ENCODE data around the gene INPP5A.

INPP5A gene

GRCh38 chr10:132523561-132524442 is 13.8 kb upstream of the INPP5A start:
- no peak overlapping the region for H3K27ac ChIP-seq
- no peak for TF ChIP-seq CTCF (conservative IDR thresholded peaks at IDR 0.05)

- no peak for TF ChIP-seq CTCF (conservative IDR thresholded peaks at IDR 0.05)
- H3K27ac ChIP-seq: no peak overlapping the region
These were observed 12.9 kb upstream of the INPP5A start for GRCh38 chr10:132524443-132525285.

- H3K27ac ChIP-seq: no peak overlapping the region
- no peak for TF ChIP-seq CTCF (conservative IDR thresholded peaks at IDR 0.05)
These were observed 10.9 kb upstream of the INPP5A start for GRCh38 chr10:132526676-132527075.

- H3K27ac ChIP-seq: no peak overlapping the region
- no peak for TF ChIP-seq CTCF (conservative IDR thresholded peaks at IDR 0.05)
These were observed 10.1 kb upstream of the INPP5A start for GRCh38 chr10:132527339-132528063.

GRCh38 chr10:132528064-132528691 is 9.4 kb upstream of the INPP5A start:
- no peak overlapping the region for H3K27ac ChIP-seq
- TF ChIP-seq CTCF (conservative IDR thresholded peaks at IDR 0.05): no peak

- H3K27ac ChIP-seq: no peak overlapping the region
- TF ChIP-seq CTCF (conservative IDR thresholded peaks at IDR 0.05): no peak
These were observed 5.4 kb upstream of the INPP5A start for GRCh38 chr10:132532179-132532578.

Data from VCaP (cell line).